CD1c-positive myeloid dendritic cell (primary cell): ENCODE data around the gene TTC39C.
"Not testable (repeated sequence)": the region's sequence is repeated elsewhere in the genome, so short reads cannot be mapped to it uniquely, and the experiment has no call there.

Experiments used
- DNase-seq: peaks from one replicate; pipeline ENCODE4 v3.0.0-alpha.2; 2016; ENCODE audit errors: extremely low spot score

Gene TTC39C

GRCh38 chr18:24016643-24017042 lies 2.1 kb downstream of the TTC39C start:
- no peak for DNase-seq

- no peak for DNase-seq
Observed at GRCh38 chr18:24018299-24018886, 3.8 kb downstream of the TTC39C start.

GRCh38 chr18:24019641-24020331 lies 5.2 kb downstream of the TTC39C start:
- peak; percentile 50 for DNase-seq

GRCh38 chr18:24021505-24021904 lies 7.0 kb downstream of the TTC39C start:
- DNase-seq, result no peak

- no peak for DNase-seq
Observed at GRCh38 chr18:24022161-24022560, 7.6 kb downstream of the TTC39C start.

- DNase-seq, result no peak
Observed at GRCh38 chr18:24023185-24023814, 8.7 kb downstream of the TTC39C start.

- DNase-seq, result no peak
Observed at GRCh38 chr18:24024425-24024824, 9.9 kb downstream of the TTC39C start.

GRCh38 chr18:24026457-24026856 lies 11.9 kb downstream of the TTC39C start:
- DNase-seq, result no peak

GRCh38 chr18:24027156-24027827 lies 12.7 kb downstream of the TTC39C start:
- peak; percentile 85 for DNase-seq

- not testable (repeated sequence) for DNase-seq
Observed at GRCh38 chr18:24028946-24029345, 14.4 kb downstream of the TTC39C start.

GRCh38 chr18:24031318-24031717 lies 16.8 kb downstream of the TTC39C start:
- no peak for DNase-seq

- no peak for DNase-seq
Observed at GRCh38 chr18:24031916-24032315, 17.4 kb downstream of the TTC39C start.

GRCh38 chr18:24033641-24034412 lies 19.3 kb downstream of the TTC39C start:
- DNase-seq, result no peak

- no peak for DNase-seq
Observed at GRCh38 chr18:24035316-24035715, 20.8 kb downstream of the TTC39C start.

GRCh38 chr18:24039671-24040070 lies 25.1 kb downstream of the TTC39C start:
- peak; percentile 89 for DNase-seq

GRCh38 chr18:24041691-24042090 lies 27.1 kb downstream of the TTC39C start:
- DNase-seq, result peak; percentile 45

GRCh38 chr18:24043403-24043802 lies 28.8 kb downstream of the TTC39C start:
- DNase-seq, result no peak

GRCh38 chr18:24048261-24048660 lies 33.7 kb downstream of the TTC39C start:
- no peak for DNase-seq

GRCh38 chr18:24049142-24049541 lies 34.6 kb downstream of the TTC39C start:
- DNase-seq, result no peak

- DNase-seq, result no peak
Observed at GRCh38 chr18:24051031-24051947, 36.7 kb downstream of the TTC39C start.

GRCh38 chr18:24052053-24052452 lies 37.5 kb downstream of the TTC39C start:
- no peak for DNase-seq
